PC-3 (cell line): ENCODE measurements around the gene ABHD8. TPM values are rescaled to one million over a fixed set of nuclear protein-coding genes. Genes with fewer than 3 reads are reported as not detected.
A peak's percentile ranks its signal among the peaks of the same experiment; 100 is the strongest.

Experiments used
- ATAC-seq: fragments of 200-7000 bp; cut with Tn5 transposase; 2 replicates; pipeline ENCODE4 v1.9.1; 2020; ENCODE audit warnings: mild to moderate bottlenecking, moderate library complexity
- BruUV-seq: library from RNA; stranded (reverse); fragments of 400-500 nt; replicated peaks from 2 replicates; lab custom pipeline; 2021; lab: Mats Ljungman, UMichigan
- CTCF ChIA-PET: fragments of 300-600 bp; sonication (Branson Sonifier 250); formaldehyde crosslinking; loops from one replicate; lab custom pipeline; 2022; ENCODE audit warnings: antibody characterized with exemption; lab: Charles Lee
- POLR2A ChIA-PET: fragments of 300-600 bp; sonication (Branson Sonifier 250); formaldehyde crosslinking; loops from one replicate; lab custom pipeline; 2022; ENCODE audit warnings: antibody characterized with exemption; ENCODE audit not compliant: unreplicated experiment; lab: Charles Lee
- DNase-seq: peaks from one replicate; pipeline ENCODE4 v3.0.0-alpha.2; 2015
- H2AFZ ChIP-seq: fragments of 300-600 bp; sonication (generic); 2 replicates; pipeline ENCODE4 v1.6.0; 2016; ENCODE audit warnings: antibody characterized with exemption, low read length
- H3F3A ChIP-seq: fragments of 300-600 bp; sonication (generic); one replicate; pipeline ENCODE4 v1.6.0; 2017; ENCODE audit warnings: antibody characterized with exemption, low read length, control low read depth, mild to moderate bottlenecking; ENCODE audit not compliant: unreplicated experiment
- H3K27ac ChIP-seq: fragments of 300-600 bp; sonication (generic); 2 replicates; pipeline ENCODE4 v1.5.1; 2016; ENCODE audit warnings: mild to moderate bottlenecking, low read length
- H3K27me3 ChIP-seq: fragments of 300-600 bp; sonication (generic); 2 replicates; pipeline ENCODE4 v1.6.1; 2016; ENCODE audit warnings: low read length, mixed read lengths
- H3K36me3 ChIP-seq: fragments of 300-600 bp; sonication (generic); 2 replicates; pipeline ENCODE4 v1.6.1; 2016; ENCODE audit warnings: low read depth, mixed run types, low read length, mixed read lengths
- H3K4me1 ChIP-seq: fragments of 300-600 bp; sonication (generic); 2 replicates; pipeline ENCODE4 v1.5.1; 2016; ENCODE audit warnings: low read length; ENCODE audit not compliant: insufficient read depth
- H3K4me2 ChIP-seq: fragments of 300-600 bp; sonication (generic); 2 replicates; pipeline ENCODE4 v1.6.0; 2016; ENCODE audit warnings: low read length
- H3K4me3 ChIP-seq: fragments of 300-600 bp; sonication (generic); 2 replicates; pipeline ENCODE4 v1.5.1; 2016; ENCODE audit warnings: mild to moderate bottlenecking, low read length, mixed read lengths
- H3K79me2 ChIP-seq: fragments of 300-600 bp; sonication (generic); 2 replicates; pipeline ENCODE4 v1.6.1; 2017; ENCODE audit warnings: low read length, mixed read lengths
- H3K9ac ChIP-seq: fragments of 300-600 bp; sonication (generic); 2 replicates; pipeline ENCODE4 v1.6.0; 2016; ENCODE audit warnings: mild to moderate bottlenecking, low read length
- H3K9me2 ChIP-seq: fragments of 300-600 bp; sonication (generic); replicated peaks from 2 replicates; pipeline ENCODE4 v1.6.1; 2016; ENCODE audit warnings: mixed run types, low read length, mixed read lengths
- H3K9me3 ChIP-seq: fragments of 300-600 bp; sonication (generic); 2 replicates; pipeline ENCODE4 v1.6.1; 2016; ENCODE audit warnings: low read length, mixed read lengths
- H4K20me1 ChIP-seq: fragments of 300-600 bp; sonication (generic); 2 replicates; pipeline ENCODE4 v1.6.1; 2016; ENCODE audit warnings: low read length, mixed read lengths
- EZH2 ChIP-seq: fragments of 300-600 bp; sonication (generic); IDR thresholded peaks from one replicate; pipeline ENCODE4 v1.6.1; 2017; ENCODE audit warnings: antibody characterized with exemption, mild to moderate bottlenecking, low read length; ENCODE audit not compliant: unreplicated experiment
- EZH2phosphoT487 ChIP-seq: fragments of 300-600 bp; sonication (generic); IDR thresholded peaks from 2 replicates; pipeline ENCODE4 v1.6.1; 2018; ENCODE audit warnings: mild to moderate bottlenecking, antibody characterized with exemption, low read length, borderline replicate concordance
- intact Hi-C: fragments of 100-400 bp; cut with micrococcal nuclease; formaldehyde crosslinking; loops from 2 replicates; pipeline ENCODE4 v1.9.0; 2023
- total RNA-seq: library from RNA; depleted of rRNA; stranded (reverse); fragments of >200 nt; gene quantifications from 2 replicates; pipeline ENCODE4 v1.2.3, GENCODE V29; 2014
- TF ChIP-seq, protein P1 (sequence below): fragments of 300-600 bp; sonication (generic); conservative IDR thresholded peaks from 2 replicates; pipeline ENCODE4 v1.5.1; 2017; ENCODE audit warnings: antibody characterized with exemption, low read depth, mild to moderate bottlenecking, low read length

The ABHD8 gene
- total RNA-seq, 1 experiment from 2014 or later = 42.4 TPM

GRCh38 chr19:17337675-17338432 is 34.6 kb upstream of the ABHD8 start:
- Histone ChIP-seq H3K4me3 (peak overlapping the region; percentile 86), H3K9ac (peak overlapping the region; percentile 95), H3K79me2 (peaks cover 30% of the 10 kb centered on the region), H3K9me2 (no peaks in the 10 kb centered on the region), H3K9me3 (no peaks in the 10 kb centered on the region), H3K27ac (peak overlapping the region; percentile 60), H3F3A (no peaks in the 10 kb centered on the region), H3K36me3 (peaks cover 15% of the 10 kb centered on the region), H2AFZ (peak overlapping the region; percentile 69; the same call in 1 of the 2 replicates), H3K4me1 (peaks cover 18% of the 10 kb centered on the region), H3K4me2 (peak overlapping the region; percentile 93), H4K20me1 (no peaks in the 10 kb centered on the region), H3K27me3 (no peaks in the 10 kb centered on the region)
- ATAC-seq (0 out of 2 replicates have a peak, but pooled peaks have one; percentile 1), DNase-seq (peak; percentile 37)
- POLR2A ChIA-PET = interaction anchor here (0.6 kb wide), 1 partner anchor 21 kb away, joined by 14 read pairs; no protein-coding TSS in a partner anchor
- BruUV-seq = no TSS peak
- CTCF ChIA-PET = interaction anchor here (0.6 kb wide), 1 partner anchor 33 kb away, joined by 3 read pairs; no protein-coding TSS in a partner anchor
- intact Hi-C loops = no loop called here
- TF ChIP-seq, protein P1, sequence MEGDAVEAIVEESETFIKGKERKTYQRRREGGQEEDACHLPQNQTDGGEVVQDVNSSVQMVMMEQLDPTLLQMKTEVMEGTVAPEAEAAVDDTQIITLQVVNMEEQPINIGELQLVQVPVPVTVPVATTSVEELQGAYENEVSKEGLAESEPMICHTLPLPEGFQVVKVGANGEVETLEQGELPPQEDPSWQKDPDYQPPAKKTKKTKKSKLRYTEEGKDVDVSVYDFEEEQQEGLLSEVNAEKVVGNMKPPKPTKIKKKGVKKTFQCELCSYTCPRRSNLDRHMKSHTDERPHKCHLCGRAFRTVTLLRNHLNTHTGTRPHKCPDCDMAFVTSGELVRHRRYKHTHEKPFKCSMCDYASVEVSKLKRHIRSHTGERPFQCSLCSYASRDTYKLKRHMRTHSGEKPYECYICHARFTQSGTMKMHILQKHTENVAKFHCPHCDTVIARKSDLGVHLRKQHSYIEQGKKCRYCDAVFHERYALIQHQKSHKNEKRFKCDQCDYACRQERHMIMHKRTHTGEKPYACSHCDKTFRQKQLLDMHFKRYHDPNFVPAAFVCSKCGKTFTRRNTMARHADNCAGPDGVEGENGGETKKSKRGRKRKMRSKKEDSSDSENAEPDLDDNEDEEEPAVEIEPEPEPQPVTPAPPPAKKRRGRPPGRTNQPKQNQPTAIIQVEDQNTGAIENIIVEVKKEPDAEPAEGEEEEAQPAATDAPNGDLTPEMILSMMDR = no peak
- TF ChIP-seq EZH2 (no peak), EZH2phosphoT487 (no peak)

DNA sequence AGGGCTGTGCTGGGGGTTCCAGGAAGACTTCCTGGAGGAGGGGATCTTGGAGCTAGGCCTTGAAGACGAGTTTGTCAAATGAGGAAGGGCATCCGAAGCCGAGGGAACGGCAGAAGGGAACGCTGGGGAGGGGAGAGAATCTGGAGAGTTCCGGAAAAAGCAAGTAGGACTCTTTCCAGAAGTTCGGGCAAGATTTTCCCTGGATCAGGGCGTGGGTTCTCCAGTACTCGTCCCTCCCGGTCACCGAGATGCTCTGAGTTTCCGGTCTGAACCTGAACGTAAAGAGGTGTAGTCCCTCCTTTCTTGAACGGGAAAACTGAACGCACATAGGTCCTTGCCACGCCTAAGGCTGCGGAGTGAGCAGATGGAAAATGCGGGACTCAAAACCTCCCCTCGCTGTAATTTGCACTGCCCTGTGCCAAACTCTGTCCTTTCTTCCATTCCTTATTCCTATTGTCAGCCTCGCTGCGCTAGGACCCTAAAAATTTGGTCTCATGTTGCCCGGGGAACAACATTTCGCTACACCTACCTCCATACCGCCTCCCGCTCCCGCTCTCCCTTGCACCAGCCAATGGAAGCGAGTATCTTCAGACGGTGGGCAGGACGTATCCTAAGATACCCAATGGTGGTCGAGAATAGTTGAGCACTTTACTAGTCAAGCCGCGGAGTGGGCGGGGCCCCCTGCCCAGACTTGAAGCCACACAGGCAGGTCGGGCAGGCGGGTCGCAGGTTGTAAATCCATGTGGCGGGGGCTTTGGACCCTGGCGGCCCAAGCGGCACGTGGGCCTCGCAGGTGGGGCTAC is 33.8 kb upstream of the ABHD8 start, which contains the start of gene GTPBP3:
TSS of gene GTPBP3 (plus strand) at position 682 of the 803 bp plus-strand sequence. CDS start at position 741, 59 bp downstream.
- H3K27me3 ChIP-seq = no peaks in the 10 kb centered on the region
- TSS peak; percentile 69 for BruUV-seq
- ChIA-PET CTCF (no interaction called here), POLR2A (interaction anchor here (0.6 kb wide), 1 partner anchor 20 kb away, joined by 14 read pairs; no protein-coding TSS in a partner anchor)
- peak within 1 kb of the TSS; percentile 95 for H3K9ac ChIP-seq
- peak; percentile 99 for DNase-seq
- ATAC-seq = peak; percentile 73
- peak within 1 kb of the TSS; percentile 86 for H3K4me3 ChIP-seq
- peaks cover 16% of the 10 kb centered on the region for H3K36me3 ChIP-seq
- no peaks in the 10 kb centered on the region for H3F3A ChIP-seq
- H3K4me1 ChIP-seq = peaks cover 18% of the 10 kb centered on the region
- intact Hi-C loops = no loop called here
- peak within 1 kb of the TSS; percentile 84 for H2AFZ ChIP-seq
- H3K9me3 ChIP-seq = no peaks in the 10 kb centered on the region
- no peaks in the 10 kb centered on the region for H4K20me1 ChIP-seq
- no peak for TF ChIP-seq EZH2phosphoT487
- TF ChIP-seq, protein P1 = no peak
- no peak for TF ChIP-seq EZH2
- peak within 1 kb of the TSS; percentile 93 for H3K4me2 ChIP-seq
- H3K79me2 ChIP-seq = peaks cover 30% of the 10 kb centered on the region
- H3K9me2 ChIP-seq = no peaks in the 10 kb centered on the region
- peak within 1 kb of the TSS; percentile 70 for H3K27ac ChIP-seq
